Parathyroid adenoma (tissue), 2 donors: Measurements from ENCODE around the gene DDX1.

ENCODE experiments used
- H2AFZ ChIP-seq: fragments of 300-600 bp; sonication (generic); one replicate; pipeline ENCODE4 v1.7.0; 2017; ENCODE audit warnings: antibody characterized with exemption, mild to moderate bottlenecking
- H3K27ac ChIP-seq: fragments of 300-600 bp; sonication (generic); one replicate; pipeline ENCODE4 v1.7.0; 2017
- H3K27me3 ChIP-seq: fragments of 300-600 bp; sonication (generic); one replicate; pipeline ENCODE4 v1.7.0; 2017; ENCODE audit warnings: low read length; ENCODE audit not compliant: control insufficient read depth, insufficient read depth
- H3K36me3 ChIP-seq: fragments of 300-600 bp; sonication (generic); one replicate; pipeline ENCODE4 v1.7.0; 2017; ENCODE audit warnings: low read length; ENCODE audit not compliant: control insufficient read depth, insufficient read depth
- H3K4me1 ChIP-seq: fragments of 300-600 bp; sonication (generic); one replicate; pipeline ENCODE4 v1.7.0; 2017; ENCODE audit warnings: control low read depth
- H3K4me2 ChIP-seq: fragments of 300-600 bp; sonication (generic); one replicate; pipeline ENCODE4 v1.7.0; 2017; ENCODE audit warnings: low read length
- H3K4me3 ChIP-seq: fragments of 300-600 bp; sonication (generic); one replicate; pipeline ENCODE4 v1.7.0; 2017; ENCODE audit warnings: low read depth, low read length
- H3K79me2 ChIP-seq: fragments of 300-600 bp; sonication (generic); one replicate; pipeline ENCODE4 v1.7.0; 2017; ENCODE audit warnings: control low read depth
- H3K9ac ChIP-seq: fragments of 300-600 bp; sonication (generic); one replicate; pipeline ENCODE4 v1.7.0; 2017; ENCODE audit warnings: mild to moderate bottlenecking
- H3K9me3 ChIP-seq: fragments of 300-600 bp; sonication (generic); one replicate; pipeline ENCODE4 v1.7.0; 2017; ENCODE audit warnings: low read length; ENCODE audit not compliant: control insufficient read depth
- TF ChIP-seq, protein P1 (sequence below): fragments of 300-600 bp; sonication (generic); IDR thresholded peaks from one replicate; pipeline ENCODE4 v1.7.0; 2017; ENCODE audit warnings: antibody characterized with exemption, mild to moderate bottlenecking
- donor health status: primary hyperparathyroidism.

DDX1 gene

DNA sequence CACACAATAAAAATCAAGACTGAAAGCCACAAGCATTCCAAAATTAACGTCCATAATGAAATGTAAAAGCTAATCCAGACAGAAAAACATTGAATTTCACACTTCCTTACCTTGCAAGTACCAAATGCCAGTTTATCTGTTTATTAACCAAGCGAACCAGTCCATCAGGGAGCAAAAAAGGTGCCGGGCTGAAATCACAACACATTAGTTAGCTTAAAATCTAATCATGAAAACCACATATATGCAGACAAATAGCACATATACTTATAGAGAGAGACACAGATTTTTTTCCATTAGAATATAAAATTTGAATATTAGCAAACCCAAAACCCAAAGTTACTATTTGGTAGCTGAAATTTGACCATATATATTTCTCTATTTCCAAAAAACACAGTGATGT, 37.7 kb upstream of the DDX1 start:
- Histone ChIP-seq H3K9me3 (no peaks in the 10 kb centered on the region), H3K36me3 (no peaks in the 10 kb centered on the region), H3K4me2 (no peak overlapping the region), H3K79me2 (no peaks in the 10 kb centered on the region), H3K4me1 (no peaks in the 10 kb centered on the region), H3K27me3 (no peaks in the 10 kb centered on the region), H2AFZ (no peak overlapping the region), H3K9ac (no peak overlapping the region), H3K4me3 (no peak overlapping the region), H3K27ac (no peak overlapping the region)
- TF ChIP-seq, protein P1, sequence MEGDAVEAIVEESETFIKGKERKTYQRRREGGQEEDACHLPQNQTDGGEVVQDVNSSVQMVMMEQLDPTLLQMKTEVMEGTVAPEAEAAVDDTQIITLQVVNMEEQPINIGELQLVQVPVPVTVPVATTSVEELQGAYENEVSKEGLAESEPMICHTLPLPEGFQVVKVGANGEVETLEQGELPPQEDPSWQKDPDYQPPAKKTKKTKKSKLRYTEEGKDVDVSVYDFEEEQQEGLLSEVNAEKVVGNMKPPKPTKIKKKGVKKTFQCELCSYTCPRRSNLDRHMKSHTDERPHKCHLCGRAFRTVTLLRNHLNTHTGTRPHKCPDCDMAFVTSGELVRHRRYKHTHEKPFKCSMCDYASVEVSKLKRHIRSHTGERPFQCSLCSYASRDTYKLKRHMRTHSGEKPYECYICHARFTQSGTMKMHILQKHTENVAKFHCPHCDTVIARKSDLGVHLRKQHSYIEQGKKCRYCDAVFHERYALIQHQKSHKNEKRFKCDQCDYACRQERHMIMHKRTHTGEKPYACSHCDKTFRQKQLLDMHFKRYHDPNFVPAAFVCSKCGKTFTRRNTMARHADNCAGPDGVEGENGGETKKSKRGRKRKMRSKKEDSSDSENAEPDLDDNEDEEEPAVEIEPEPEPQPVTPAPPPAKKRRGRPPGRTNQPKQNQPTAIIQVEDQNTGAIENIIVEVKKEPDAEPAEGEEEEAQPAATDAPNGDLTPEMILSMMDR = no peak

DNA sequence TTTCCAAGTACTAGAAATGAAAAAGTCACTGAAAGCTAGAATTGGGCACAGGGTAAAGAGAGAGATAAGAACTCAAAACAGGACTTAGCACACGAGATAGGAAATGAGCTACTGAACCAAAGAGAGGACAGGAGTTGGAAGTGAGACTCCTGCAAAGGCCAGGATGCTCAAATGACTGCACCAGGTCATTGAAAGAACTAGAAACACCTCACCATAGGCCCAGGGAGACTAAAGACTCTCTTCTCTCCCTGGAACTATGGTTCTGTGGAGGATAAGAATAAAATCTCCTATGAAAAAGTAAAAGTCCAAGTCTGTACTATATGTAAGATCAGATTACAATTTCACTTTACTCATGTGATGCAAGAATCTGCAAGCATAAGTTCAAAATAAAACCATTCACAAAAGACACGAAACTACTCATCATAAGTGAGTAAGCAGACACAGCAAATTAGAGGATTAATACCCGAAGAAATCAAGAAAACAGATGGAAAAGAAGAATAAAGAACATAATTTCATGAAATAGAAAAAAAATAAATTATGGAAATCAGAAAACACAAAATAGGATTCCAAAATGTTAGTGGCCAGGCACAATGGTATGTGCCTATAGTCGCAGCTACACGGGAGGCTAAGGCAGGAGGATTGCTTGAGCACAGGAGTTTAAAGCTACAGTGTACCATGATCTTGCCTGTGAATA, 37.0 kb upstream of the DDX1 start:
- TF ChIP-seq, protein P1 = no peak
- Histone ChIP-seq H3K36me3 (no peaks in the 10 kb centered on the region), H3K4me2 (no peak overlapping the region), H3K27me3 (no peaks in the 10 kb centered on the region), H3K9ac (no peak overlapping the region), H2AFZ (no peak overlapping the region), H3K4me3 (no peak overlapping the region), H3K79me2 (no peaks in the 10 kb centered on the region), H3K27ac (no peak overlapping the region), H3K9me3 (no peaks in the 10 kb centered on the region), H3K4me1 (no peaks in the 10 kb centered on the region)

DNA sequence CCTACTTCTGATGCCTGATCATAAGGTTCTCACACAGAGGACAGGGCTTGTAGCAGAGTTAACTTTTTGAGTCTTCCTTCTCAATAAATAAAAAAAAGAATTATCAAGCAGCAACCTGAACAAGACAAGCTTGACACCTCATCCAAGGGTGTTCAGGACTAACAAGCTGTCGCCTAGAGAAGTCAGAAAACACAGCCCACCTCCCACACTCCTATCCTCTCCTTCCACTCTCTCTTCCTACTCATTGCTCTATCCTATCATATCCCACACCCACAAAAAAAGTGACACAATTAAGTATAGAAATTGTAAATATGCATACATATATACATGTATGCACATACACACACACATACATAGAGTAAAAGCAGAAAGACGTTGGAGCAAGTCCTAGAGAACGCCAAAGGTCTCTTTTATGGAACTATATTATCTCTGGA, 35.9 kb upstream of the DDX1 start:
- no peaks in the 10 kb centered on the region for H3K4me1 ChIP-seq
- no peak overlapping the region for H3K4me3 ChIP-seq
- no peak overlapping the region for H3K9ac ChIP-seq
- TF ChIP-seq, protein P1 = no peak
- no peak overlapping the region for H3K4me2 ChIP-seq
- no peak overlapping the region for H2AFZ ChIP-seq
- H3K27me3 ChIP-seq = no peaks in the 10 kb centered on the region
- H3K27ac ChIP-seq = no peak overlapping the region
- H3K9me3 ChIP-seq = no peaks in the 10 kb centered on the region
- H3K36me3 ChIP-seq = no peaks in the 10 kb centered on the region
- no peaks in the 10 kb centered on the region for H3K79me2 ChIP-seq

DNA sequence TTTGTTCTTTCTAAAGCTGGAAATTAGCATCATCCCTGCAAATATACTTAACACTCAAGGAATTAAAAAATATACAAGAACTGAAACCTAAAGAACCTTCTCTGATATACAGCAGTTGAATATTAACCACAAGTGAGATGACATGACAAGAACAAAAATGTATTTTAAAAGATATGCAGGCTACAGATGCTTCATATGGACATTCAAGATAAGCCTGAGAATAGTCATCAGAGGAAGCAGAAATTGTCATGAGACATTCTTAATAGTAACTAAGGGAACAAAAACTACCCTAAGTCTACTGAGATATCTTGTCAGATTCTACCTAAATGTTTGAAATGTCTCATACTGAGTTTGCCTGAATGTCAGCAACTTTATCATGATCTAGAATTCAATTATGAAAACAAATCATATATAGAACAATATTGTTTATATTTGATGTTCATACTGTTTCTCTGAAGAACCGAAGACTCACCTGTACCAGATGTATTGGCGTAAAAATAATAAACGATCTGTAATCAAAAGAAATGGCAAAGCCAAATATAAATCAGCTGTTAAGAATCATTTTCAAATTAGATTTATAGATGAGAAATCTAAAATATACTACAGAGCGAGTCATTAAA, 35.2 kb upstream of the DDX1 start:
- no peaks in the 10 kb centered on the region for H3K27me3 ChIP-seq
- no peaks in the 10 kb centered on the region for H3K79me2 ChIP-seq
- no peak overlapping the region for H3K4me3 ChIP-seq
- H3K27ac ChIP-seq = no peak overlapping the region
- H3K4me2 ChIP-seq = no peak overlapping the region
- no peak overlapping the region for H2AFZ ChIP-seq
- no peak overlapping the region for H3K9ac ChIP-seq
- TF ChIP-seq, protein P1 = no peak
- no peaks in the 10 kb centered on the region for H3K9me3 ChIP-seq
- no peaks in the 10 kb centered on the region for H3K4me1 ChIP-seq
- H3K36me3 ChIP-seq = no peaks in the 10 kb centered on the region

DNA sequence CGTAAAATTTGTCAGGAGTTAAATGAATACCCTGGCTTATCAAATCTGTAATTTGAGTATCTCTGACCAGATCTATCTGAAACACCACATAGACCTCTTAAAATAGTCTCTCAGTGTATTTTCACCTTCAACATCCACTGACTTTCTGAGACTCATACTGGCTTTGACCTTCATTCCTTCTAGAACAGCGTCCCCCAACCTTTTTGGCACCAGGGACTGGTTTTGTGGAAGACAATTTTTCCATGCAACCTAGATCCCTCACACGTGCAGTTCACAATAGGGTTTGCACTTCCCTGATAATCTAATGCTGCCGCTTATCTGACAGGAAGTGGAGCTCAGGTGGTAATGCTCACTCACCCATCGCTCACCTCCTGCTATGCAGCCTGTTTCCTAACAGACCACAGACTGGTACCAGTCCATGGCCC, 33.8 kb upstream of the DDX1 start:
- Histone ChIP-seq H3K9me3 (no peaks in the 10 kb centered on the region), H3K27ac (no peak overlapping the region), H3K4me1 (no peaks in the 10 kb centered on the region), H3K4me2 (no peak overlapping the region), H3K4me3 (no peak overlapping the region), H3K79me2 (no peaks in the 10 kb centered on the region), H3K36me3 (no peaks in the 10 kb centered on the region), H3K9ac (no peak overlapping the region), H3K27me3 (no peaks in the 10 kb centered on the region), H2AFZ (no peak overlapping the region)
- TF ChIP-seq, protein P1 = no peak
